SK-N-SH (cell line): ENCODE data around the gene RARA. TPM values are rescaled to one million over a fixed set of nuclear protein-coding genes. Genes with fewer than 3 reads are reported as not detected.
A peak's percentile ranks its signal among the peaks of the same experiment; 100 is the strongest.

Experiments used
- CTCF ChIA-PET: fragments of 300-600, 350-600 bp; formaldehyde crosslinking; extraction: SDS; loops from one replicate; lab custom pipeline; 2021; lab: Yijun Ruan, JAX
- POLR2A ChIA-PET: fragments of 350-600 bp; sonication (Branson Sonifier 250); formaldehyde crosslinking; extraction: SDS; loops from one replicate; lab custom pipeline; 2020; ENCODE audit warnings: antibody characterized with exemption, inconsistent platforms; lab: Yijun Ruan, JAX
- DNase-seq: peaks from one replicate; pipeline ENCODE4 v3.0.0; 2012
- H2AFZ ChIP-seq: fragments of 200-600 bp; sonication (generic); 2 replicates; pipeline ENCODE4 v1.8.1; 2016; ENCODE audit warnings: antibody characterized with exemption, mild to moderate bottlenecking, low read depth
- H3F3A ChIP-seq: fragments of 200-600 bp; sonication (generic); replicated peaks from 2 replicates; pipeline ENCODE3; 2016; ENCODE audit warnings: antibody characterized with exemption, mild to moderate bottlenecking; ENCODE audit not compliant: insufficient read depth
- H3K27ac ChIP-seq, 2 experiments: fragments of 200-500 bp in 1 of 2; fragments of 200-600 bp in 1 of 2; sonication (Bioruptor generic) in 1 of 2; sonication (generic), shearing (Covaris generic) in 1 of 2; 2 replicates each; pipeline versions ENCODE4 v1.5.1 to v1.6.1; 2014 to 2016; ENCODE audit warnings: low read depth in 2 of 2, inconsistent platforms in 1 of 2, low read length in 1 of 2, mild to moderate bottlenecking in 1 of 2, mixed read lengths in 1 of 2
- H3K27me3 ChIP-seq: fragments of 200-600 bp; sonication (generic), shearing (Covaris generic); 2 replicates; pipeline ENCODE4 v1.6.1; 2016; ENCODE audit warnings: mixed run types; ENCODE audit not compliant: insufficient read depth
- H3K36me3 ChIP-seq, 2 experiments: fragments of 200-500 bp in 1 of 2; fragments of 200-600 bp in 1 of 2; sonication (Bioruptor generic) in 1 of 2; sonication (generic) in 1 of 2; replicated peaks in 1 of 2; 2 replicates each; pipeline versions ENCODE3 to v1.5.1; 2014 to 2016; ENCODE audit warnings: low read length in 1 of 2, mild to moderate bottlenecking in 1 of 2; ENCODE audit not compliant: insufficient read depth in 2 of 2, control insufficient read depth in 1 of 2
- H3K4me1 ChIP-seq, 2 experiments: fragments of 200-500 bp in 1 of 2; fragments of 200-600 bp in 1 of 2; sonication (Bioruptor generic) in 1 of 2; sonication (generic), shearing (Covaris generic) in 1 of 2; 2 replicates each; pipeline versions ENCODE4 v1.5.1 to v1.6.1; 2014 to 2016; ENCODE audit warnings: low read depth in 1 of 2, low read length in 1 of 2, mixed run types in 1 of 2; ENCODE audit not compliant: insufficient read depth in 2 of 2, control insufficient read depth in 1 of 2
- H3K4me2 ChIP-seq: fragments of 200-600 bp; sonication (generic), shearing (Covaris generic); 2 replicates; pipeline ENCODE4 v1.6.1; 2017; ENCODE audit warnings: mixed run types
- H3K4me3 ChIP-seq, 2 experiments: fragments of 200-500 bp in 1 of 2; fragments of 200-600 bp in 1 of 2; sonication (Bioruptor generic) in 1 of 2; sonication (generic), shearing (Covaris generic) in 1 of 2; 2 replicates each; pipeline versions ENCODE4 v1.5.1 to v1.8.1; 2014 to 2016; ENCODE audit warnings: low read depth in 2 of 2, inconsistent platforms in 1 of 2, low read length in 1 of 2, mild to moderate bottlenecking in 1 of 2, mixed read lengths in 1 of 2, moderate library complexity in 1 of 2
- H3K79me2 ChIP-seq: fragments of 200-600 bp; sonication (generic); 2 replicates; pipeline ENCODE4 v1.8.1; 2017; ENCODE audit warnings: mild to moderate bottlenecking; ENCODE audit not compliant: insufficient read depth
- H3K9ac ChIP-seq: fragments of 200-600 bp; sonication (generic); 2 replicates; pipeline ENCODE4 v1.6.1; 2017; ENCODE audit warnings: mixed run types
- H3K9me2 ChIP-seq: fragments of 200-600 bp; sonication (generic); 2 replicates; pipeline ENCODE4 v1.6.1; 2017; ENCODE audit warnings: mixed run types
- H3K9me3 ChIP-seq: fragments of 200-600 bp; sonication (generic); 2 replicates; pipeline ENCODE4 v1.6.1; 2017; ENCODE audit warnings: mixed run types, mild to moderate bottlenecking, moderate library complexity
- H4K20me1 ChIP-seq: fragments of 200-600 bp; sonication (generic); 2 replicates; pipeline ENCODE4 v1.6.1; 2017; ENCODE audit warnings: mild to moderate bottlenecking, mixed run types; ENCODE audit not compliant: insufficient read depth
- CTCF ChIP-seq: fragments of 200-600 bp; sonication (generic); IDR thresholded peaks from 2 replicates; pipeline ENCODE4 v1.6.1; 2017; ENCODE audit warnings: antibody characterized with exemption, mild to moderate bottlenecking, moderate library complexity
- ELF1 ChIP-seq: IDR thresholded peaks from 2 replicates; pipeline ENCODE4 v1.4.0; 2012
- EP300 ChIP-seq, 2 experiments: IDR thresholded peaks; 2 replicates each; pipeline versions ENCODE4 v1.4.0 to v1.6.1; 2012; ENCODE audit warnings: borderline replicate concordance in 1 of 2, low read depth in 1 of 2, low read length in 1 of 2
- FOSL2 ChIP-seq: IDR thresholded peaks from 2 replicates; pipeline ENCODE4 v1.4.0; 2012; ENCODE audit warnings: low read depth, mild to moderate bottlenecking, moderate library complexity, borderline replicate concordance
- FOXM1 ChIP-seq: IDR thresholded peaks from 2 replicates; pipeline ENCODE4 v1.4.0; 2012; ENCODE audit warnings: low read depth, mild to moderate bottlenecking
- IRF3 ChIP-seq: fragments of 150-350 bp; IDR thresholded peaks from 2 replicates; pipeline ENCODE4 v1.6.1; 2016; ENCODE audit warnings: mild to moderate bottlenecking, low read depth, low read length
- JUND ChIP-seq: IDR thresholded peaks from 2 replicates; pipeline ENCODE4 v1.4.0; 2012
- NFIC ChIP-seq: IDR thresholded peaks from 2 replicates; pipeline ENCODE4 v1.4.0; 2012; ENCODE audit warnings: borderline replicate concordance
- NRF1 ChIP-seq: IDR thresholded peaks from 2 replicates; pipeline ENCODE4 v1.6.1; 2012; ENCODE audit warnings: low read depth, mild to moderate bottlenecking, low read length
- PBX3 ChIP-seq: IDR thresholded peaks from 2 replicates; pipeline ENCODE4; 2012
- POLR2AphosphoS5 ChIP-seq: IDR thresholded peaks from 2 replicates; pipeline ENCODE4 v1.6.1; 2012; ENCODE audit warnings: low read depth, low read length
- TAF1 ChIP-seq: IDR thresholded peaks from 2 replicates; pipeline ENCODE4 v1.6.1; 2012; ENCODE audit warnings: low read depth, mild to moderate bottlenecking, low read length, moderate library complexity, borderline replicate concordance
- TCF12 ChIP-seq: IDR thresholded peaks from 2 replicates; pipeline ENCODE4 v1.4.0; 2012
- USF1 ChIP-seq: IDR thresholded peaks from 2 replicates; pipeline ENCODE4 v1.4.0; 2012; ENCODE audit warnings: low read depth, borderline replicate concordance
- USF2 ChIP-seq: fragments of 150-350 bp; IDR thresholded peaks from 2 replicates; pipeline ENCODE4 v1.6.1; 2017; ENCODE audit warnings: antibody characterized with exemption, low read length, low read depth, borderline replicate concordance
- YY1 ChIP-seq: IDR thresholded peaks from 2 replicates; pipeline ENCODE4 v1.4.0; 2012; ENCODE audit warnings: low read depth, mild to moderate bottlenecking
- ZBTB33 ChIP-seq: IDR thresholded peaks from 2 replicates; pipeline ENCODE4 v1.4.0; 2012; ENCODE audit warnings: low read depth, borderline replicate concordance
- WGBS: methylation state at CpG from one replicate; pipeline ENCODE4 v1.1.6; 2017; ENCODE audit warnings: low lambda C conversion rate; 5-methylcytosine and 5-hydroxymethylcytosine counted together
- polyA plus RNA-seq, 3 experiments: library from polyadenylated mRNA; depleted of rRNA; stranded (reverse); fragments of >200 nt; gene quantifications; 2 replicates each; pipeline ENCODE4 v1.2.3, GENCODE V29; 2012

Gene RARA
- polyA plus RNA-seq, 1 of the 3 experiments (the other 2 are of a cell fraction) = 13.3 TPM

- Histone ChIP-seq H3K27me3 (no peaks in the 10 kb centered on the region), H3K36me3 (peaks cover 17 to 26% of the 10 kb centered on the region in 2 experiments), H2AFZ (no peak overlapping the region), H3K79me2 (peaks cover 7% of the 10 kb centered on the region), H3F3A (peaks cover 38% of the 10 kb centered on the region), H3K4me2 (peak overlapping the region; percentile 63), H3K4me1 (peaks cover 5 to 11% of the 10 kb centered on the region in 2 experiments; a peak in 3 of 4 replicates), H3K9ac (peak overlapping the region; percentile 38), H3K4me3 (peak overlapping the region; percentile 13 to 29; a peak in 2 of 4 replicates), H3K27ac (peak overlapping the region; percentile 4 to 78; a peak in 3 of 4 replicates), H3K9me3 (no peaks in the 10 kb centered on the region), H4K20me1 (no peaks in the 10 kb centered on the region), H3K9me2 (no peaks in the 10 kb centered on the region)
- ChIA-PET CTCF (interaction anchor here (0.6 to 2.3 kb wide), 7 partner anchors 10 to 835 kb away, joined by 3 to 9 read pairs (median 4); no protein-coding TSS in a partner anchor), POLR2A (no interaction called here)
- DNase-seq = no peak
- TF ChIP-seq CTCF (peak; percentile 42; the same call in 1 of the 2 replicates), NRF1 (no peak), TAF1 (no peak), TCF12 (peak; percentile 33; the same call in 1 of the 2 replicates), USF1 (no peak), IRF3 (no peak), FOXM1 (no peak), JUND (no peak)
- 17% methylated on average over 2 of the region's 2 CpGs for WGBS
Measured at GRCh38 chr17:40284085-40284713, 24.8 kb upstream of the RARA start.

- Histone ChIP-seq H3K9ac (no peak overlapping the region), H3K9me2 (no peaks in the 10 kb centered on the region), H2AFZ (no peak overlapping the region), H3K27me3 (no peaks in the 10 kb centered on the region), H3K27ac (no peak overlapping the region), H4K20me1 (no peaks in the 10 kb centered on the region), H3K36me3 (peaks cover 14 to 15% of the 10 kb centered on the region in 2 experiments), H3K79me2 (peaks cover 25% of the 10 kb centered on the region), H3K4me1 (peaks cover 7 to 11% of the 10 kb centered on the region in 2 experiments; a peak in 3 of 4 replicates), H3K4me2 (no peak overlapping the region), H3F3A (peaks cover 38% of the 10 kb centered on the region), H3K9me3 (no peaks in the 10 kb centered on the region), H3K4me3 (no peak overlapping the region)
- WGBS = 94% methylated on average over 2 of the region's 2 CpGs
- DNase-seq = no peak
- CTCF ChIA-PET = interaction anchor here (1.5 kb wide), 1 partner anchor 95 kb away, joined by 8 read pairs; no protein-coding TSS in a partner anchor
- POLR2A ChIA-PET = no interaction called here
- TF ChIP-seq IRF3 (no peak), FOXM1 (no peak), YY1 (no peak), USF2 (no peak), EP300 (IDR thresholded peaks at IDR 0.05; ENCODE audit: borderline replicate concordance in 1 of 2, low read depth in 1 of 2, low read length in 1 of 2) (no peak), TCF12 (no peak), NFIC (no peak), TAF1 (no peak), PBX3 (no peak), POLR2AphosphoS5 (no peak), FOSL2 (no peak), ZBTB33 (no peak), ELF1 (no peak)
Measured at GRCh38 chr17:40286473-40286872, 22.5 kb upstream of the RARA start.
